Measurements from ENCODE around the gene ID3.

The ID3 gene

GRCh38 chr1:23559136-23559984 is at the start of gene ID3:
TSS of gene ID3 (minus strand) at chr1:23559501. CDS start at chr1:23559426, 75 bp downstream.
- TF ChIP-seq CTCF (IDR thresholded peaks at IDR 0.05; ENCODE audit: borderline replicate concordance, control extremely low read depth, extremely low read depth, insufficient read depth, missing control alignments): no peak
- DNase-seq (ENCODE audit: low spot score): peak; percentile 91
- in situ Hi-C loops (cut with MboI; ENCODE audit: low sequenced_read_pairs, unreplicated experiment): no loop called here

- no peak for DNase-seq (ENCODE audit: low spot score)
- no peak for TF ChIP-seq CTCF (IDR thresholded peaks at IDR 0.05; ENCODE audit: borderline replicate concordance, control extremely low read depth, extremely low read depth, insufficient read depth, missing control alignments)
- in situ Hi-C loops (cut with MboI; ENCODE audit: low sequenced_read_pairs, unreplicated experiment): no loop called here
Measured at GRCh38 chr1:23607944-23608343, 48.6 kb upstream of the ID3 start.

- no peak for TF ChIP-seq CTCF (IDR thresholded peaks at IDR 0.05; ENCODE audit: borderline replicate concordance, control extremely low read depth, extremely low read depth, insufficient read depth, missing control alignments)
- in situ Hi-C loops (cut with MboI; ENCODE audit: low sequenced_read_pairs, unreplicated experiment): no loop called here
- no peak for DNase-seq (ENCODE audit: low spot score)
Measured at GRCh38 chr1:23601968-23602876, 42.9 kb upstream of the ID3 start.

- TF ChIP-seq CTCF (IDR thresholded peaks at IDR 0.05; ENCODE audit: borderline replicate concordance, control extremely low read depth, extremely low read depth, insufficient read depth, missing control alignments): no peak
- no peak for DNase-seq (ENCODE audit: low spot score)
- in situ Hi-C loops (cut with MboI; ENCODE audit: low sequenced_read_pairs, unreplicated experiment): no loop called here
Measured at GRCh38 chr1:23601135-23601967, 42.0 kb upstream of the ID3 start.

- TF ChIP-seq CTCF (IDR thresholded peaks at IDR 0.05; ENCODE audit: borderline replicate concordance, control extremely low read depth, extremely low read depth, insufficient read depth, missing control alignments): no peak
Measured at GRCh38 chr1:23600283-23600682, 41.0 kb upstream of the ID3 start.

GRCh38 chr1:23599125-23599524 is 39.8 kb upstream of the ID3 start:
- in situ Hi-C loops (cut with MboI; ENCODE audit: low sequenced_read_pairs, unreplicated experiment): no loop called here
- no peak for TF ChIP-seq CTCF (IDR thresholded peaks at IDR 0.05; ENCODE audit: borderline replicate concordance, control extremely low read depth, extremely low read depth, insufficient read depth, missing control alignments)
- DNase-seq (ENCODE audit: low spot score): no peak

More at GRCh38 chr1:23600283-23600682, 41.0 kb upstream of the ID3 start:
- in situ Hi-C loops (cut with MboI; ENCODE audit: low sequenced_read_pairs, unreplicated experiment): no loop called here
- peak; percentile 64 for DNase-seq (ENCODE audit: low spot score)
